NCI-H1092 (cell line): ENCODE measurements around the gene LUC7L2.
A peak's percentile ranks its signal among the peaks of the same experiment; 100 is the strongest.
"Not testable (repeated sequence)": the region's sequence is repeated elsewhere in the genome, so short reads cannot be mapped to it uniquely, and the experiment has no call there.

Experiments used
- DNase-seq: peaks from one replicate; lab custom pipeline; 2025; lab: John Stamatoyannopoulos, UW

LUC7L2 gene

GRCh38 chr7:139355320-139355719, 4.4 kb upstream of the LUC7L2 start:
- no peak for DNase-seq

DNA sequence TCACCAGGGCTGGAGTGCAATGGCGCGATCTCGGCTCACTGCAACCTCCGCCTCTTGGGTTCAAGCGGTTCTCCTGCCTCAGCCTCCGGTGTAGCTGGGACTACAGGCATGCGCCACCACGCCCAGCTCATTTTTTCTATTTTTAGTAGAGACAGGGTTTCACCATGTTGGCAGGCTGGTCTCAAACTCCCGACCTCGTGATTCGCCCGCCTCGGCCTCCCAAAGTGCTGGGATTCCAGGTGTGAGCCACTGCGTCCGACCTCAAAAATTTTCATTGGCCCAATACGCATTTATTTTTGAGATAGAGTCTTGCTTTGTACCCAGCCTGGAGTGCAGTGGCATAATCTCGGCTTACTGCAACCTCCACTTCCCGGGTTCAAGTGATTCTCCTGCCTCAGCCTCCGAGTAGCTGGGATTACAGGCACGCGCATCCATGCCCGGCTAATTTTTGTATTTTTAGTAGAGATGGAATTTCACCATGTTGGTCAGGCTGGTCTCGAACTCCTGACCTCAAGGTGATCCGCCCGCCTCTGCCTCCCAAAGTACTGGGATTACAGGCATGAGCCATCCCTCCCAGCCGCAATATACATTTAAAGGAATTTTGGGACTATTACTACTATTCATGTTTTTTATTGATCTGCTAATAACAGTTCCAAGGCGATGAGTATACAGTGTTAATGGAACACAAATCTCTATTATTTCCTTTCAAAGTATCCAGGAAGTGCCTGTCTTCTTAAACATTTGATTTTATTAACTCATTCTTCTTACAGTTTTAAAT, 1.8 kb upstream of the LUC7L2 start:
- not testable (repeated sequence) for DNase-seq

DNA sequence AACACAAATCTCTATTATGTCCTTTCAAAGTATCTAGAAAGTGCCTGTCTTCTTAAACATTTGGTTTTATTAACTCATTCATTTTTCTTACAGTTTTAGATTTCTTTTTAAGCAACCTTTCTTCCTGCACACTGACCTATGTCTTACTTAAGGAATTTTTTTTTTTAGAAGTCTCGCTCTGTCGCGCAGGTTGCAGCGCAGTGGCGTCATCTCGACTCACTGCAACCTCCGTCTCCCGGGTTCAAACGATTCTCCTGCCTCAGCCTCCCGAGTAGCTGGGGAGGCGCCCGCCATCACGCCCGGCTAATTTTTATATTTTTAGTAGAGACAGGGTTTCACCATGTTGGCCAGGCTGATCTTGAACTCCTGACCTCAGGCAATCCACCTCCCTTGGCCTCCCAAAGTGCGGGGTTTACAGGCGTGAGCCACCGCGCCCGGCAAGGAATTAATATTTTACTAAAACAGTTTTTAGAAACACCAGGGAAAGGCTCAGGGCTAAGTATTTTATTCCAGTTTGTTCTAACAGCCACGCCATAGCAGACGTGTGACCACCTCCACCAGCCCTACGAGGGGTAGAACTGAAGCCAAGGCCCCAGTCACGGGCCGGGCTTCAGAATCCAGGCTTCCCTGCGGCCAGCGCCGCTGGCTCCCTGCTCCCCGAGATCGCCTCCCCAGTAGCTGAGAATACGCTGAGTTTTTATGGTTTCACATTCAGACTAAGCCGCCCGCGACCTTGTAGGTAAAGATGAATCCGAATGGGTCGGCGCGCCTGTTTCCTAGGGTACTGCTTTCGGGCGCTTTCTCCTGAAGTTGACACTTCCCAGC, 941 bp upstream of the LUC7L2 start:
- DNase-seq = no peak

DNA sequence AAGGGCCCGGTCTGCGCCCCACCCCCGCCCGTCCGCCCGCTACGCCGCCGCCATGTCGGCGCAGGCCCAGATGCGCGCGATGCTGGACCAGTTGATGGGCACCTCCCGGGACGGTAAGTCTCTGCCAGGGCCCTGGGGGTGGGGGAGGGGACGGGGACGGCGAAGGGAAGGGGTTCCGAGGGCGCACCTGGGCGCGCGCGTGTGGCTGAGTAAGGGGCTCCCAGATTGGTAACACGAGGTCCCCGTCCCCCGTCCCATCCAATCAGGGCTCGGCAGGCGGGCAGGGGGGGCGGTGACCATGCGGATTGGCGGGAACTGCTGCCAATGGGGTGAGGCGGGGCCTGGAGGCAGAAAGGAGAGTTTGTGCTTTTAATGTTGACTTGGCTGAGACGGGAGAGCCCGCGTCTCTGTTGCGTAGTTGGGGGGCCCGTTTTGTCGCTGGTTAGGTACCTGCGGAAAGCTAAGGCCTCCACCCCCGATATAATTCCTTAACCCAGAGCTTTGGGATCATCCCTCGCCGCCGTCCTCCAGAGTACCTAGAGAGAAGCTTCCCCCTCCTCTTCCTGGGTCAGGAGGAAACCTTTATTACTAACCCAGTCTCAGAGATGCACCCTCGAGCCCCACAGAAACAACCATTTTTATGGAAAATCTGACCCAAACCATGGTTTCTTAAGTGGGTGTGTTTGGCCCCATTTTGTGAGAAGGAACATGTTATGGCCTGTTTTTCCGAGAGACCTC, 685 bp downstream of the LUC7L2 start:
- peak; percentile 97 for DNase-seq

DNA sequence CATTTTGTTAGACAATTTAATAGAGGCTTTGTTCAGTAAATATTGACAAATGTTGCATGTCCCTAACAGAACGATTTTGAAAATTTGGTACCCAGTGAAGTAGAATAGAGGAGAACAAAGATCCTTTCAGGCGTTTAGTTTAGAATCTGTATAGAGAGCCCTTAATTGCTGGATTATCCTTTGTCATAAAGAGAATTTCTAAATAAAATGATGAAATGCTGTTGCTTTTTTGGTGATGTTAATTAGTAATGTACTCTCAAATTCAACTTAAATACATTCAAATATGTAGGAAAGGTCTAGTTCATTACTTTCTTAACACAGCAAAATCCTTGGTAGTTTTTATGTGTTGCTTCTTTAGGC, 1.2 kb downstream of the LUC7L2 start:
- DNase-seq = no peak

DNA sequence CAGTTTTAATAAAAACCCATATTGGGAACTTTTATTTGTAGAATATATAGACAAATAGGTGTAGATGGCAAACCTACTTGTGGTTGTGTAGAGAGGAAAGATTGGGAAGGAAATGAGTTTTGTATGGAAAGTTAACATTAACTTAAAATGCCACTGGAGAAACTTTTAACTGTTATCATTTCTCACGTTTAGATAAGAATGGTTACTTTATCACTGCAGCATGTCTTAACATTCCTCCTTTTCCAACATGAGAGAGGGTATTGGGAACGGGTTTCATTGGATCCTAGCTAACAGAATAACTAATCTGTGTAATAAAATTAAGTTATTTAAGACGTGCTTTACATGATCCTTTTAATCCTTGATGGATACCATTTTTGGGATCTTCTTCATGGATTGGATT, 1.8 kb downstream of the LUC7L2 start:
- no peak for DNase-seq

GRCh38 chr7:139362302-139362701, 2.6 kb downstream of the LUC7L2 start:
- DNase-seq = no peak

DNA sequence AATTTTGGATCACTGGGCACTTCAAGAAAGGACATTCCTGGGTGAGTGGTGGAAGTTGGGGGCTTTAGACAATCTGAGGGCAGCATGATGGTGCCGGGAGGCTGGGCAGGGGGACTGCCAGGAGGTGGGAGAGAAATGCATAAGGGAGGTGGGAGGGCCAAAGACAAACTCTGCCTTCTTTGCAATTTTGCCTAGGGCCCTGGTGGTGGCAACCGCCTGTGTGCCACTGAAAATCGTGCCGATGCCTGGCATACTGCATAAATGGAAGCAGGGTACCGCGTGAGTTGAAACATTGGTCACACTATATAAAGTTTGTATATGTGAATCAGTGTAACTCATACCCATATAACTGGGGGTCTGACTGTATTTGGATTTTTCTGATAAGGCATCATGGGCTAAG, 3.3 kb downstream of the LUC7L2 start:
- DNase-seq = no peak

DNA sequence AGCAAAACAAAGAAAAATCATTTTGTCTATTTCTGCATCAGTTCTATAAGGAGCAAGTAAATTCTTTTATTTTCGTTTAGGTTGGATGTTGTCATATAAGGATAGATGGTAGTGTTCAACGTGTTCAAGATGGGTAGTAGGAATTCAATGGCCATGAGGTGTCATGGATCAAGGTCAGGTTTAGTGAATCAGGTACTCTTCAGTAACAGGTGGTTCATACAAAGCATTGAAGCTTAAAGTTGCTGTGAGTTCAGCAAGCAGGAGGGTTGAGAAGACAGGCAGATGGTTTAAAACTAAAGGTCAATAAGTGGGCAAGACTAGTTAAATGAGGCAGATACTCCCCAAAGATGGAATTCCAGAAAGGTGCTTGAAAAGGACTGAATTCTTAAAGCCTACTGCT, 5.6 kb downstream of the LUC7L2 start:
- no peak for DNase-seq

DNA sequence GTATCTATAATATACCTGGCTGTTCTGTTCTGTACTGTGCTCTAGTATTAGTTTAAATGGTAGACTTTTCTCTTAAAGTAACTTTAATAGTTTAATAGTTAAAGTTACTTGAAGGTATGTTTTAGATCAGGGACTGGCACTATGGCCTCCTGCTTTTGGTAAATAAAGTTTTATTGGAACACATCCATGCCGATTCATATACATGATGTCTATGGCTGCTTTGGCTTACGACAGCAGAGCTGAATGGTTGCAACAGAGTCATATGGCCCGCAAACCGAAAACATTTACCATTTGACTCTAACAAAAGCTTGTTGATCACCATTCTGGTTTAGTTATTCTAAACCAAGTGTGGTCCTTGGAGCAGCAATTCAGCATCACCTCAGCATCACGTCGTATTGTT, 6.7 kb downstream of the LUC7L2 start:
- no peak for DNase-seq

DNA sequence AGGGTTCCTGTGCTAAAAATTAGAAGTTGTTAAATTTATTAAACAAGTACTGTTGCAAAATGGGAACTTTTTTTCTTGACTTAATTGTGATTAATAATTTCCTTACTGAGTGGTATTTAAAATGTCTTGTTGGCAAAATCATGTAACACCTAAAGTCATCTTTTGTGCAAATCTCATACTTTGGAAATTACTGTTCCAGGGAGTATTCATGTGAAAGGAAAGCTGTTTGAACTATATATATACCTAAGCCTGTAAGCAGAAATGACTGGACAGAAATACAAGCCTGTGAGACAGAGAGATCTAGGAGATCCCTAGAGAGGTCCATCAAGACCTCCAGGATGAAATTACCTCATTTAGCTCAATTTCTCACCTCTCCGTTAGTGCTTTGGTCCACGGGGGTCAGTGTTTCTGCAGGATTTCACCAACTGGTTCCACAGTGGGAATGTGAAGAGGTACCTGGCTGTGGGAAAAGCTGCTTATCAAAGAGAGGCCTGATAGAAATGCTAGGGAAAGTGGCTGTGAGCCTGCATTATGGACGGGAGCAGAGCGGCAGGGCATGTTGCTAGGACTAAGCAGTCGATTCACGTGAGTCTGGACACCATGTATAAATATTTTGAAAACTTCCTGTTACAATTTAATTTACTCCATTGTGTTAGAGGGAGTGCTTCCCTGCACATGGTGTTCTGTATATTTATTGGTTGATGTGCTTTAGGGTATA, 7.9 kb downstream of the LUC7L2 start:
- DNase-seq = no peak

- DNase-seq = no peak
Observed at GRCh38 chr7:139370301-139370942, 10.7 kb downstream of the LUC7L2 start.

DNA sequence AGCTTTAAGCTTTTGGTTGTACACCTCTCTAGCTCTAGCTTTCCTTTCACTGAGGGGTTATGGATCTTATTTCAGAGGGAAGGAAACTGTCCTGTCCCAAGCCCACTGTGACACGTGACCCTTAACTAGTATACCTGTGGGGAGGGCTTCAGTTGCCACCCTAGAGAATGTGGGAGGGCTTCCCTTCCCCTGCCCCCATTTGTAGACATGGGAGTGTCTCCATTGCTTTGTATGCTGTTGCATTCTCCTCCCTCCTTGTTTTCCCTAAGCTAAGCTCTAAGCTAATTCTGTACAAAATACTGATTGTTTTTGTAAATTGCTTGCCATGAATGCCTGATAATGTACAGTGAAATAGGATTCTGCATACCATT, 11.2 kb downstream of the LUC7L2 start:
- no peak for DNase-seq

DNA sequence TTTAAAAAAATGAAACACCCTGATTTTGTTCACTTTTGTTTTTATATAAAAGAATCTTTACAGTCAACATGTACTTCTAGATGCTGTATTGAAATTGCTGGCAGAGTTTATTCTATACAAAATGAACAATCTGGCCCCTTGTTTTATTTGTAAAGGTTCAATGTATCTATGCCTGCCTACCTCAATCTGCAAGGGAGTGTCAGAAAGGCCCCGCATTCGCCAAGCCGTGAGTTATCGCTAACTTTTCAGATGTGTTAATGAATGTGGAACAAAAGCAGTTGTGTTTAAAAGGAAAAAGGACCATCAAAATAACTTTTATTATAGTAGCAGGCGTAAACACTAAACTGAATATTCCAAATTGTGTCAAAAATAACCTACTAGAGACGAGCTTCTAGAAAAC, 14.6 kb downstream of the LUC7L2 start:
- DNase-seq = no peak

DNA sequence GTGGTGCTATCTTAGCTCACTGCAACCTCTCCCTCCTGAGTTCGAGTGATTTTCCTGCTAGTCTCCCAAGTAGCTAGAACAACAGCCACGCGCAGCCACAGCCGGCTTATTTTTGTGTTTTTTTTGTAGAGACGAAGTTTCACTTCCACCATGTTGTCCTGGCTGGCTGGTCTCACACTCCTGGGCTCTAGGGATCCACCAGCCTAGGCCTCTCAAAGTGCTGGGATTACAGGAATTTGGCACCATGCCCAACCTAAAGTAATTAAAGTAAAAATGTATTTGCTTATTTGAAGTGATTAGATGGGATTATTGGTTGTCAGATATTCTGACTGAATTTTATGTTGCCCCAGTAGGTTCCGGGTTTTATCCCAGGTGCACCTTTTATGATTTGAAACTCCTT, 22.7 kb downstream of the LUC7L2 start:
- DNase-seq = no peak

DNA sequence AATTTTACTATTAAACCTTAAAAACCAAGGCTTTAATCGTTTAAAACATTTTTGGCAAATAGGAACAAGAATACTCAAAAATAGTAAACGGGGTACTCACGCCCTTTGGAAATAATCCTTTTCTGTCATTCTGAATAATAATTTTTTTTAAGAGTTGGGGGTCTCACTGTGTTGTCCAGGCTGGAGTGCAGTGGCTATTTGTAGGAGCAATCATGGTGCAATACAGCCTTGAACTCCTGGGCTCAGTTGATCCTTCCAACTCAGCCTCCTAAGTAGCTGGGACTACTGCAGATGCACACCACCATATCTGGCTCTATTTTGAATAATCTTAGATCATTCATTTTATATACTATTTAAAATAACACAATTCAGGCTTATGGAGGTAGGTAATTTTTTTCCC, 24.9 kb downstream of the LUC7L2 start:
- DNase-seq = no peak

- DNase-seq = no peak
Observed at GRCh38 chr7:139387594-139387993, 27.9 kb downstream of the LUC7L2 start.

DNA sequence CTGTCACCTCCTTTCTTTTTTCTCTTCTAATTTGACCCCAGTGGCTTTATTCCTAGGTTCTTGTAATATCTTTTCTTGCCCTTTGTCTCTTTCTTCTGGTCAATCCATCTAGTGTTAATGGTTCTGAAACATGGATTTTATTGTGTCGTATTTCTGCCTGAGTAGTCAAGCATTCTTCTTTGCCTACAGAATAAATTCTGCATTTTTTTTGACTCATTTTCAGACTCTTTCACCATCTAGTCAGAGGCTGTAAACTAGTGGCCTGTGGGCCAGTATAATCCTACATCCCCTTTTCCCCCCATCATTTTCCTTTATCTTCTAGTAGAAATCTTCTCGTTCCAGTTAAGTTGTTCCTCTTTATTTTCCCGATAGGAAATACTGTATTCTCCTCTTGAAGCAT, 29.4 kb downstream of the LUC7L2 start:
- no peak for DNase-seq

DNA sequence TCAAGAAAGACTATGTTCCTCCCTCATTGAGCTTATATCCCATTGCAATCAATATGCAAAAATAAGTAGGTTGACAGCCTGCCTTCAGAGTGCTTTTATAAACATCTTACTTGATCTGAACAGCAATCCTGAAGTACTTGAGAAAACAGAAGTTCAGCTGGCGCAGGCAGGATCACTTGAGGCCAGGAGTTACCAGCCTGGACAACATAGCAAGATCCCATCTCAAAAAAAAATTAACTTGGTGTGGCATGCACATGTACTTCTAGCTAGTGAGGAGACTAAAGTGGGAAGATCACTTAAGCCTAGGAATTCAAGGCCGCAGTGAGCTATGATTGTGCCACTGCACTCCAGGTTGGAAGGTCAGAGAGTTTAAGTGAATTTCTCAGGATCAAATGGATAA, 30.1 kb downstream of the LUC7L2 start:
- no peak for DNase-seq

DNA sequence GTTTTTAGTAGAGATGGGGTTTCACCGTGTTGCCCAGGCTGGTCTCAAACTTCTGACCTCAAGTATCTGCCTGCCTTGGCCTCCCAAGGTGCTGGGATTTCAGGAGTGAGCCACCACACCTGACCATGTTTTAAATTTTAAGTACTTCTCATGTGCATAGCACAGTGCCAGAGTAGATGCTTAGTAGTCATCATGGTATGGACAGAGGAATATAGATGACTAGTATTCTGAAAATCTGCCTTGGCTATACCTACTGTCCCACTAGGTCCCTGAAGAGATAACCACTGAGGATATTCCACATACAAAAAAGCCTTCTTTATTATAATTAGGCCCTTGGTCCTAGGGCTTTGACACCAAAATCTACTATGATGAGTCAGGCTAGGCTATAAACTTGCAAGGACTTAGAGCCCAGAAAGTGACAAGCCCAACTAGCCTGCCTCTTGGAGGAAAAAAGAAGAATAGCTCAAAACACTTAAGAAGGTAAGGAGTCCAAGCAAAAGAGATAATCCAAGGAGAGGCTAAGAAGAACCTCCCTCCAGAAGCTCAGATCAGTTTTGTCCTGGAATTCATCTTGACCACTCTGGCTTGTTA, 34.0 kb downstream of the LUC7L2 start:
- no peak for DNase-seq

GRCh38 chr7:139394540-139394939, 34.8 kb downstream of the LUC7L2 start:
- no peak for DNase-seq
